Nucleus accumbens (tissue), 56 donors: ENCODE results near the gene NPIPA5.
"Not testable (repeated sequence)": the region's sequence is repeated elsewhere in the genome, so short reads cannot be mapped to it uniquely, and the experiment has no call there.

ENCODE experiments used
- DNase-seq, 56 donors: peaks; one replicate each; lab custom pipeline; 2025; lab: John Stamatoyannopoulos, UW

The NPIPA5 gene

DNA sequence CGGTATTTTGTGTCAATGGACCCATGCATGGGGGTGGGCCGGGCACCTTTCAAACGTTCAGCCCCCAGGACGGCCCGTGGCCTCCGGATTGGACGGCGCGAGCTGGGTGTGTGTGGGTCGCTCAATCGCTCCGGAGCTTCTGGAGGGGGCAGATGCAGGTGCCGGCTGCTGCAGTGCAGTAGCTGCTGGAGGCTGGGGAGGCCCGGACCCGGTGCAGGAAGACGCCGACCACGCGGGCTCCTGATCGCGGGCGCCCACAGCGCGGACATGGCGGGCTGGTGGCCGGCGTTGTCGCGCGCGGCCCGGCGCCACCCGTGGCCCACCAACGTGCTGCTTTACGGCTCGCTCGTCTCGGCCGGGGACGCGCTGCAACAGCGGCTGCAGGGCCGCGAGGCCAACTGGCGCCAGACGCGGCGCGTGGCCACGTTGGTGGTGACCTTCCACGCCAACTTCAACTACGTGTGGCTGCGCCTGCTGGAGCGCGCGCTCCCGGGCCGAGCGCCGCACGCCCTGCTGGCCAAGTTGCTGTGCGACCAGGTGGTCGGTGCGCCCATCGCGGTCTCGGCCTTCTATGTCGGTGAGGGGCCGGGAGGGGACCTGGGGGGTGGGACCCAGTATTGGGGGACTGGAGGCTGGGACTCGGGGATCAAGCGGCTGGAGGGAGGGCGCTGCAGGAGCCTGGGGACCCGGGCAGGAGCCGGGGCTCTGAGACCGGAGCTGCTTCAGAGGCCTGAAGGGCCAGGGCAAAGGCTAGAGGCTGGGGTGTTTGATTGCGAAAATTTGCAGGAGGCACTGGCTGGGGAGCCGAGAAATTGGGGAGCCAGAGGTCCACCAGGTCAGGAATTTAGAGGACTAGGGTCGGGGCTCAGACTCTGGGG is 17.8 kb upstream of the NPIPA5 start, which contains the start of gene MPV17L:
TSS of gene MPV17L (plus strand) at position 124 of the 878 bp plus-strand sequence. CDS start at position 268, 144 bp downstream.
- peak in 47 of 56 donors; percentile 7 to 77 (median 41) for DNase-seq

DNA sequence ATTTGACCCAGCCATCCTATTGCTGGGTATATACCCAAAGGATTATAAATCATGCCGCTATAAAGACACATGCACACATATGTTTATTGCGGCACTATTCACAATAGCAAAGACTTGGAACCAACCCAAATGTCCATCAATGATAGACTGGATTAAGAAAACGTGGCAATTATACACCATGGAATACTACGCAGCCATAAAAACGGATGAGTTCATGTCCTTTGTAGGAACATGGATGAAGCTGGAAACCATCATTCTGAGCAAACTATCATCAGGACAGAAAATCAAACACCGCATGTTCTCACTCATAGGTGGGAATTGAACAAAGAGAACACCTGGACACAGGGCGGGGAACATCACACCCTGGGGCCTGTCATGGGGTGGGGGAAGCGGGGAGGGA is 14.9 kb upstream of the NPIPA5 start:
- DNase-seq: not testable (repeated sequence)

DNA sequence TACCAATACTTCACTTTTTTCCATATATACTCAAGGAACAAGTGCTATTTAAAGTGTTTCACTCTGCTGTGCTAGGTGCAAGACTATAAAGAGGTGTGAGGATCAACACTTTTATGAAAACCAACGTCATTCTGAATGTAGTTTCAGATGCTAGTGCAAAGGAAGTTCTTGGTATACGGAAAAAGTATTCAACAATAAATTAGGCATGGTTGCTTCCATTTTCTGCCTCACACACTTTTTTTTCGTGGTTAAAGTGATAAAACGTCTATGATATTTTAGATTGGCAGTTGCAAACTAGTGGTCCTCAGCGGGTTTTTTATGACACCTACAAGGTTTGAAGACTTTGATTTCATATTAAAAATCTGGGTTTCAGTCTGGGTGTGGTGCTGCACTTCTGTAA is 11.8 kb upstream of the NPIPA5 start:
- not testable (repeated sequence) for DNase-seq

DNA sequence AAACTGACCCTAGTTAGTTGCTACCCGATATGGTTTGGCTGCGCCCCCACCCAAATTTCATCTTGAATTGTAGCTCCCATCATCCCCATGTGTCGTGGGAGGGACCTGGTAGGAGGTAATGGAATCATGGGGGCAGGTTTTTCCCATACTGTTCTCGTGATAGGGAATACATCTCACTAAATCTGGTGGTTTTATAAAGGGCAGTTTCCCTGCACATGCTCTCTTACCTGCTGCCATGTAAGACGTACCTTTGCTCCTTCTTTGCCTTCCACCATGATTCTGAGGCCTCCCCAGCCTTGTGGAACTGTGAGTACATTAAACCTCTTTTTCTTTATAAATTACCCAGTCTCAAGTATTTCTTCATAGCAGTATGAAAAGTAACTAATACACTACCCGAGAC is 10.0 kb upstream of the NPIPA5 start:
- DNase-seq: not testable (repeated sequence)

DNA sequence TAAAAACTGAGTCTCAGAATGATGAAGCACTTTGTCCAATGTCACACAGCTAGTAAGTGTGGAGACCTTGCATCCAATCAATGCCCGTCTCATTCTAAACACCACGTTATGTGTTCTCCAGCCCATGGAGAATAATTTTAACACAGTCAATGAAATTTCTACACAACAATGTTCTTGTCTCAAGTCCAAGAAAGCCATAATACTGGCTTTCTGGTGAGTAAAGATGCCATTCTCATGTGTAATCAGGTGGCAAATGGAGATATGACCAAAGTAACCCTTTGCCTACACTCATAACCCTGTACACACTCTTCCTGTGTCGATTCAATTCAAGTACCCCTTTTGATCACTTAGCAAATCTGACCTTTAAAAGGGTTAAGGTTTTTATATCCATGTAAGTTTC is 4.7 kb upstream of the NPIPA5 start:
- DNase-seq: not testable (repeated sequence)

DNA sequence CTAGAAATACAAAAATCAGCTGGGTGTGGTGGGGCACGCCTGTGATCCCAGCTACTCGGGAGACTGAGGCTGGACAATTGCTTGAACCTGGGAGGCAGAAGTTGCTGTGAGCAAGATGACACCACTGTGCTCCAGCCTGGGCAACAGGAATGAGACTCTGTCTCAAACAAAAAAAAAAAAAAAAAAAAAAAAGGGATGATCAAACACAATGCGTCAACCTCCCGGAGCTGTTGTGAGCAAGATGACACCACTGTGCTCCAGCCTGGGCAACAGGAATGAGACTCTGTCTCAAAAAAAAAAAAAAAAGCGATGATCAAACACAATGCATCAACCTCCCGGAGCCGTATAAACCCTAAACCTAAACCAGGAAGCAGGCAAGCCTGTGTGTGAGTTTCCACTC is 20.6 kb downstream of the NPIPA5 start:
- DNase-seq: not testable (repeated sequence)

- DNase-seq: not testable (repeated sequence)
Measured at GRCh38 chr16:15354846-15355245, 23.2 kb downstream of the NPIPA5 start.

DNA sequence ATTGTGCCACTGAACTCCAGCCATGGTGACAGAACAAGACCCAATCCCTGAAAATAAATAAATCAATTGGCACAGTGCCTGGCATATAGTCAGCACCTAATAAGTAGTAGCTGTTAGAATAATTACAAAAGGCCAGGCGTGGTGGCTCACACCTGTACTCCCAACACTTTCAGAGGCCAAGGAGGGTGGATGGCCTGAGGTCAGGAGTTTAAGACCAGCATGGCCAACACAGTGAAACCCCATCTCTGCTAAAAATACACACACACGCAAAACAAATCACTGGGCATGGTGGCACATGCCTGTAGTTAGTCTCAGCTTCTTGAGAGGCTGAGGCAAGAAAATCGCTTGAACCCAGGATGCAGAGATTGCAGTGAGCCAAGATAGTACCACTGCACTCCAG is 25.2 kb downstream of the NPIPA5 start:
- DNase-seq: not testable (repeated sequence)

GRCh38 chr16:15351745-15352144 is 26.3 kb downstream of the NPIPA5 start:
- DNase-seq: not testable (repeated sequence)

- not testable (repeated sequence) for DNase-seq
Measured at GRCh38 chr16:15351251-15351650, 26.8 kb downstream of the NPIPA5 start.

GRCh38 chr16:15348721-15349120 is 29.4 kb downstream of the NPIPA5 start:
- DNase-seq: not testable (repeated sequence)

- not testable (repeated sequence) for DNase-seq
Measured at GRCh38 chr16:15342337-15342736, 35.8 kb downstream of the NPIPA5 start.

GRCh38 chr16:15338986-15339385 is 39.1 kb downstream of the NPIPA5 start:
- not testable (repeated sequence) for DNase-seq

- DNase-seq: not testable (repeated sequence)
Measured at GRCh38 chr16:15337974-15338605, 40.0 kb downstream of the NPIPA5 start.

DNA sequence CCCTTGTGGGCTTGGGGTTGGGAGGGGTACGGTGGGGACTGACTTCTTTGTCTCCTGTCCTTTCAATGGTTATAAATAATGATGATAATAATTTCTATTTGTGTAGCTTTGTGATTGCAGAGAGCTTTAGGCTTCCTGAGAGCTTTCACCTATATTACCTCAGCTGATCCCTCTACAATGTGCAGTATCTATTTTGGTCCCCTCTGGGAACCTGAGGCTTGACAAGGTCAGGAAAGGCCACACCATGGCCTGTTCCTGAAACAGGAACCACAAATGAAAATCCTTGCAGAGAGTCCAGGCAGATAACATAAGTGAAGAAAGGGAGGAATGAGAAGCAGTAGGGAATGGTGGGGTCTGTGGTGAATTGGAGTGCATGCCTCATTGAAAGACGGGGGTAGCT is 42.5 kb downstream of the NPIPA5 start:
- DNase-seq: not testable (repeated sequence)

DNA sequence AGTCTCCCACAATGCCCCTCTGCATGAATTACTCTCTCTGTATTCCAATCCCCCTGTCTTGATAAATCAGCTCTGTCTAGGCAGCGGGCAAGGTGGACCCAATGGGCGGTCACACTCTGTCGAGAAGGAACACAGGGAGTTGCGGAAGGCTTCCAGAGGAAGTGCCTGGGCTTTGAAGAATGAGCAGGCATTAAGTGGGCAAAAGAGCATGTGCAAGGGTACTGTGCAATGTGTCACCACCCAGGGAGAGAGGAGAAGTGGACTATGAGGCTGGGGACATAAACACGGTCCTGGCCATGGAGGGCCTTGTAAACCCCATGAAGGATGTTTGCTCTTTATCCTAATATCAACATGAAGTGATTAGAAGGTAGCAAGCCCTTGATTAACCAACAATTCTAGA is 44.1 kb downstream of the NPIPA5 start:
- not testable (repeated sequence) for DNase-seq

DNA sequence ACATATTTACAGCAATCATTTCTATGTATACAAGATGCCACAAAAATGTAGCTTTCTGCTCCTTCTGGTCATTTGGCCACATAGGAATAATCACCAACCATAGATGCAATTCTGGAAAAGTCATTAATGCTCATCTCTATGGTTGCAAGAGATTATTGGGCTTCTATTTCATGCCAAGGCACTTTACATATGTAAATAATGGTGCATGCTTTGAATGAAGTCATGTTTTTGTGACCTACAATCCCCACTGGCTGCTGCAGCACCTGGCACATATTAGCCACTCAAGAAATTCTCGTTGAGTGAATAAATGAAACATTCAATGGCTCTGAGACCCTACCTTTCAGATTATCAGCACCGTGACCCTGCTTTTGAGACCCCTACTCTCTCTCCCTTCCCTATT is 47.1 kb downstream of the NPIPA5 start:
- not testable (repeated sequence) for DNase-seq

GRCh38 chr16:15324954-15325353 is 53.1 kb downstream of the NPIPA5 start:
- not testable (repeated sequence) for DNase-seq

GRCh38 chr16:15323373-15323772 is 54.7 kb downstream of the NPIPA5 start:
- not testable (repeated sequence) for DNase-seq

- not testable (repeated sequence) for DNase-seq
Measured at GRCh38 chr16:15321221-15321620, 56.9 kb downstream of the NPIPA5 start.

DNA sequence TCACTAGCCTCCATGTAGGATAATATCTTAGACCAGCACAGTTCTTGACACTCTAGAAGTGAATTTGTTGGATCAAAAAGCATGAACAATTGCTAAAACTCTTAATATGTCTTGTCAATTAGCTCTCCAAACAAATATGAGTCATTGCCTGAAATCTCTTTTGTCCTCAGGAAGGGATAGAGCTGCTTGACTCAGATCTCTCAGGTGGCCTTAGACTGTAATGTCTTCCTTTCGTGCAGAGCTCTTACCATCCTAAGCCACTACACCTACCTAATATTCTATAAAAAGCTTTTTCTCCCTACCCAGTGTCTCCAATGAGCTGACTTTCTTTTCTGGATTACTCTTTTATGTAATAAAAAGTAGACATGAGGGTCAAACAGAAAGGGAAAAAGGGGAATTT is 63.5 kb downstream of the NPIPA5 start:
- not testable (repeated sequence) for DNase-seq
